Colonic mucosa (tissue), 4 donors: Measurements from ENCODE around the gene CCR4. TPM values are rescaled to one million over a fixed set of nuclear protein-coding genes. Genes with fewer than 3 reads are reported as not detected.
A peak's percentile ranks its signal among the peaks of the same experiment; 100 is the strongest.

Source experiments
- DNase-seq: peaks from one replicate; pipeline ENCODE4 v3.0.0-alpha.2; 2020
- H3K27ac ChIP-seq: fragments of 200-600 bp; one replicate; pipeline ENCODE4 v1.8.0; 2021
- H3K27me3 ChIP-seq: fragments of 200-600 bp; one replicate; pipeline ENCODE4 v1.8.0; 2021
- H3K36me3 ChIP-seq: fragments of 200-600 bp; one replicate; pipeline ENCODE4 v1.8.0; 2021
- H3K4me1 ChIP-seq: fragments of 200-600 bp; one replicate; pipeline ENCODE4 v1.8.0; 2021; ENCODE audit warnings: mild to moderate bottlenecking
- H3K4me3 ChIP-seq: fragments of 200-600 bp; one replicate; pipeline ENCODE4 v1.8.0; 2021
- H3K9ac ChIP-seq, 2 donors: one replicate each; pipeline ENCODE4 v1.7.0; 2013; ENCODE audit warnings: control low read depth in 2 of 2, low read depth in 2 of 2, low read length in 2 of 2
- H3K9me3 ChIP-seq: fragments of 200-600 bp; one replicate; pipeline ENCODE4 v1.8.0; 2021
- intact Hi-C: fragments of 100-400 bp; cut with DNase I; formaldehyde crosslinking; loops from one replicate; pipeline ENCODE4 v1.14.1; 2022
- total RNA-seq, 2 donors: library from RNA; stranded (reverse); fragmentation: NEBNext Ultra II Directional in 1 of 2; extraction: Animal tissue kit (Norgen Biotek cat#: 25700) in 1 of 2; gene quantifications; one replicate each; pipeline ENCODE4 v1.2.1, GENCODE V29; 2021
- TF ChIP-seq, protein P1 (sequence below): fragments of 200-600 bp; IDR thresholded peaks from one replicate; pipeline ENCODE4 v1.8.0; 2022; ENCODE audit warnings: antibody characterized with exemption, mild to moderate bottlenecking
- donor health status: healthy.
- donor health status: DM: no; HTN: no; CAD: no.
- donor health status: DM: no; HTN: no; CAD: no.

CCR4 gene
- total RNA-seq, 2 donors from 2014 or later, result 0.49 to 0.69 TPM

DNA sequence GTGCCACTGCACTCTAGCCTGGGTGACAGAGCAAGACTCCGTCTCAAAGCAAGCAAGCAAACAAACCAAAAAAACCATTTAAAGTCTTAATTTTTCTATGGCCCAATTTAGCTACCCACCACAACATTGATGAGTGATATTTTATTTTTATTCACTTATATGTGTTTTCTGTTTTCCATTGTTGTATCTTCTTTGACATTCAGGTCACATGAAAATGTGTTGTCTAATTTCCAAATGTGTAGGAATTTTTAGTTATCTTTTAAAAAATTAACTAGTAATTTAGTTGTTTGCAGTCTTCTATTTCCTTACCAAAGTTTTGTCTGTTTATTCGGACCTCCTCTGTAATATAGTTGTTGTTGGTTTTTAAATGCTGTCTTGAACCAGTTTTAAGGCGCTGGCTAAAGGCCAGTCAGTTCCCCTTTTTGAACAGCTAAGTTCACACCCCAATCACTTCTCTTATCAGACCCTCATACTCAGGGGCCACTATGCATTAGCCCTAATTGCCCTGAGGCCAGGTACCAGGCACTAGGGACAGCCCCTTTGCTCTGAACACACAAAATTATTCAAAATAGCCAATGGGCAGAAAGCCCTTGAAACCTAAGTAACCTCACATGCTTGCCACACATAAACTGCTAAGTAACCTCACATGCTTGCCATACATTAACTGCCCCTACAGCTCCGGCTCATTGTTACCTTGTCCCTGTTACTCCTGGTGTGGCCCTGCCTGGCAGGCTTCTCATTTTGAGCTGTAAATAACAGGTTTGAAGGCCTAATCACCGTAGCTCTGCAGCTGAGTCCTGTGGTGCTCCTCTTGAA lies 4.3 kb upstream of the CCR4 start:
- no peak overlapping the region for H3K4me3 ChIP-seq
- intact Hi-C loops, result loop anchor here (5.0 kb wide), 1 partner anchor 425 kb away; no protein-coding TSS in a partner anchor
- TF ChIP-seq, protein P1, sequence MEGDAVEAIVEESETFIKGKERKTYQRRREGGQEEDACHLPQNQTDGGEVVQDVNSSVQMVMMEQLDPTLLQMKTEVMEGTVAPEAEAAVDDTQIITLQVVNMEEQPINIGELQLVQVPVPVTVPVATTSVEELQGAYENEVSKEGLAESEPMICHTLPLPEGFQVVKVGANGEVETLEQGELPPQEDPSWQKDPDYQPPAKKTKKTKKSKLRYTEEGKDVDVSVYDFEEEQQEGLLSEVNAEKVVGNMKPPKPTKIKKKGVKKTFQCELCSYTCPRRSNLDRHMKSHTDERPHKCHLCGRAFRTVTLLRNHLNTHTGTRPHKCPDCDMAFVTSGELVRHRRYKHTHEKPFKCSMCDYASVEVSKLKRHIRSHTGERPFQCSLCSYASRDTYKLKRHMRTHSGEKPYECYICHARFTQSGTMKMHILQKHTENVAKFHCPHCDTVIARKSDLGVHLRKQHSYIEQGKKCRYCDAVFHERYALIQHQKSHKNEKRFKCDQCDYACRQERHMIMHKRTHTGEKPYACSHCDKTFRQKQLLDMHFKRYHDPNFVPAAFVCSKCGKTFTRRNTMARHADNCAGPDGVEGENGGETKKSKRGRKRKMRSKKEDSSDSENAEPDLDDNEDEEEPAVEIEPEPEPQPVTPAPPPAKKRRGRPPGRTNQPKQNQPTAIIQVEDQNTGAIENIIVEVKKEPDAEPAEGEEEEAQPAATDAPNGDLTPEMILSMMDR, result no peak

DNA sequence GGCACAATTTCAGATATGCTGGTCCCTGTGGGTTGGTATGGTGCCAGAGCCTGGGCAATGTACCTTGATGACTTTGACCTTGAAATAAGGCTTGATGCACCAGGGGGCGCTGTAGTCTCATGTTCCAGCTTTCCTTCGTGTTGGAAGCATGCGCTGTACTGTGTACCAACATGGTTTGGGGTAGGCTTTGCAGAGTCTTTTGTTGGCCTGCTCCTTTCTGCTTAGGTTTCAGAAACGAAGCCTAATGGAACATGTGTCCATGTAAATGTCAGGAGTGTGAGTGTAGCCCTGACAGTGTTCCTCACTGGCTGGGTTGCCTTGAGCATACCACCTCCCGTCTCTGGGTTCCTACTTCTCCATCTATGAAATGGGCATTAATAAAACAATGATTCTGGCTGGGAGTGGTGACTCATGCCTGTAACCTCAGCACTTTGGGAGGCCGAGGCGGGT lies 3.6 kb upstream of the CCR4 start:
- Histone ChIP-seq H3K4me1 (no peaks in the 10 kb centered on the region), H3K9me3 (no peaks in the 10 kb centered on the region), H3K9ac (no peak overlapping the region), H3K36me3 (no peaks in the 10 kb centered on the region), H3K27me3 (no peaks in the 10 kb centered on the region), H3K4me3 (no peak overlapping the region), H3K27ac (no peak overlapping the region)
- peak; percentile 91 for DNase-seq
- TF ChIP-seq, protein P1, result peak; percentile 56
- intact Hi-C loops, result loop anchor here (2.0 to 5.0 kb wide), 2 partner anchors 127 to 424 kb away; no protein-coding TSS in a partner anchor

More for the DNA sequence above, 4.3 kb upstream of the CCR4 start:
- no peaks in the 10 kb centered on the region for H3K36me3 ChIP-seq
- no peak overlapping the region for H3K27ac ChIP-seq
- H3K9ac ChIP-seq, result no peak overlapping the region
- no peak for DNase-seq
- H3K27me3 ChIP-seq, result no peaks in the 10 kb centered on the region
- no peaks in the 10 kb centered on the region for H3K9me3 ChIP-seq
- no peaks in the 10 kb centered on the region for H3K4me1 ChIP-seq

DNA sequence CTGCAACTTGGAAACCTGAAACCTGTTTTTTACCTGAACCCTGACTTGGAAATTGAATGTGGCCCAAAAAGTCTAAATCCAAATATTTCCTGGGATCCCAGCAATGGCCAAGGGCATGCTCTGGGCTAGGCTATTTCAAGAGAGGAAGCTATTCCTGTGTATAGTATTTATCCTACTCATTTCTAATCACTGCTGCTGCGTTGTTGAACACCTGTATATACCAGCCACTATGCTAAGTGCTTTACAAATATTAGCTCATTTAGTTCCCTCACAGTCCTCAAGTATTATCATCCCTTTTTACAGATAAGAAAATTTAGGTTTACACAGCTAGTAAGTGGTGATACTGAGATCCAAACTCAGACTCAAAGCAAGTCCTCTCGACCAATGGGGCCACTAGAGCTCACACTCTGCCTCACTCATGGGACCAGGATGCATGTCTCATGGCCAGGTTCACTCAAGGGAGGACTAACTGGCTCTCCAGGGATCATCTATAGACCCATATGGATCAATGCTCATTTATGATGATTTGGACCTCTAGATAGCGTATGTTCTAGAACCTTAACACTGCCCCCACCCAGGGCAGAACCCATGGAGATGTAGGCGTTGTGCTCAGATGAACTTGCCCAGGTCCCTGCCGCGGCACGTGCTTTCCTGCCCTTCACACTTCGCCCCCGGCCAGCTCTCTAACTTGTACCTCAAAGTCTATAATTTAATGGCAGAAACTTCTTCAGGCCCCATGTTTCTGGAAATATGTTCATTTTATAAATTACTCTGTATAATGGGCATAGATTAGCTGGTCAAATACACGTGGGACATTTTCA lies 2.6 kb upstream of the CCR4 start:
- intact Hi-C loops, result loop anchor here (2.0 to 5.0 kb wide), 2 partner anchors 126 to 423 kb away; no protein-coding TSS in a partner anchor
- H3K36me3 ChIP-seq, result no peaks in the 10 kb centered on the region
- H3K4me1 ChIP-seq, result no peaks in the 10 kb centered on the region
- TF ChIP-seq, protein P1, result no peak
- no peaks in the 10 kb centered on the region for H3K27me3 ChIP-seq
- H3K9me3 ChIP-seq, result no peaks in the 10 kb centered on the region
- H3K27ac ChIP-seq, result no peak overlapping the region
- no peak for DNase-seq
- no peak overlapping the region for H3K9ac ChIP-seq
- H3K4me3 ChIP-seq, result no peak overlapping the region

DNA sequence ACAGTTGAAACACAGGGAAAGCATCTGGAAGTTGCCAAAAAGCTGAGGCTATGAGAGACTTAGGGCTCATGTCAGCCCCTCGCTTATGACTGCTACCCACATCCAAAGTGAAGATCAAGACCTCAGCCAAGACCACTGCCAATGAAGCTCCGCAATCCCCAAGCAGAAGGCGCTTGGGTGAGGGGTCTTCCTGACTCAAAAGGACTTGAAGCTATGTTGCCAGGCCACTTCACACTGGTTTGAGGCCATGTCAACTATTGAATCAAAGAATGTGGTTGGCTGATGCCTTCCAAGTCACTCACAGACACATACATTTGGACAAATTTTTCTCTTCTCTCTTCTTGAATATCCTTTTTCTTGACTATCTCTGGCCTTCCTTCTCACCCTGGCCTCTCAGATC lies 928 bp upstream of the CCR4 start:
- intact Hi-C loops, result no loop called here
- Histone ChIP-seq H3K9ac (no peak overlapping the region), H3K36me3 (no peaks in the 10 kb centered on the region), H3K27me3 (no peaks in the 10 kb centered on the region), H3K4me3 (no peak overlapping the region), H3K27ac (no peak overlapping the region), H3K9me3 (no peaks in the 10 kb centered on the region), H3K4me1 (no peaks in the 10 kb centered on the region)
- no peak for DNase-seq
- TF ChIP-seq, protein P1, result no peak

DNA sequence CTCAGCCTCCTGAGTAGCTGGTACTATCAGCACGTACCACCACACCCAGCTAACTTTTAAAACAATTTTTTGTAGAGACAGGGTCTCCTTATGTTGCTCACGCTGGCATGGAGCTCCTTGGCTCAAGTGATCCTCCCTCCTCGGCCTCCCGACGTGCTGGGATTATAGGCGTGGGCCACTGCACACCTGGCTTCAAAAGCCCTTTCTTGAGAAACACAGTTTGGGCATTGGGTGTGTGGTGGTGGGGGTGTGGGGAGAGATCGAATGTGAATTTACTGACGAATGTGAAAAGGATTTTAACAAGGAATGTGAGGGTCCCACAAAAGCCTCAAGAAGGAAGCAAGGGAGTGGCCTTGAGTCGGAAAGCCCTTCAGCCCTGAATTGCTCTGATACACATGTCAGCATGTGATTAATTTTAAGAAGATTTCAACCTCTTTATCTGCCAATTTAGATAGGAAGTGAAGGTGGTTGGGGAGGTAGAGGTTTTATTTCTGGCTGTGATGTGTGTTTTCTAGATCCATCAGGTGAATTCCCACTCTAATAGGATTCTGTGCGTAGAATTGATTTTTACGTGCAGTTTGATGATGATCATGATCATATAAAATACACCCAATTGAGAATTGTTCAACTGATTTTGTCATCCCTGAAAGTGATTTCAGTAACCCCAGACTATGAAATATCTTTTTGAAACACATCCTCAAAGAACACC lies 1.1 kb downstream of the CCR4 start:
- intact Hi-C loops, result no loop called here
- no peak for DNase-seq
- no peak overlapping the region for H3K4me3 ChIP-seq
- H3K9me3 ChIP-seq, result no peaks in the 10 kb centered on the region
- H3K4me1 ChIP-seq, result no peaks in the 10 kb centered on the region
- no peaks in the 10 kb centered on the region for H3K27me3 ChIP-seq
- TF ChIP-seq, protein P1, result no peak
- H3K36me3 ChIP-seq, result no peaks in the 10 kb centered on the region
- H3K9ac ChIP-seq, result no peak overlapping the region
- H3K27ac ChIP-seq, result no peak overlapping the region
